ENCODE results near the gene GSE1. TPM values are rescaled to one million over a fixed set of nuclear protein-coding genes. Genes with fewer than 3 reads are reported as not detected.

The GSE1 gene
- polyA plus RNA-seq, 1 donor (not counting 4 experiments of a cell fraction or from before 2014, with no cell fraction given) = 5.0 TPM

DNA sequence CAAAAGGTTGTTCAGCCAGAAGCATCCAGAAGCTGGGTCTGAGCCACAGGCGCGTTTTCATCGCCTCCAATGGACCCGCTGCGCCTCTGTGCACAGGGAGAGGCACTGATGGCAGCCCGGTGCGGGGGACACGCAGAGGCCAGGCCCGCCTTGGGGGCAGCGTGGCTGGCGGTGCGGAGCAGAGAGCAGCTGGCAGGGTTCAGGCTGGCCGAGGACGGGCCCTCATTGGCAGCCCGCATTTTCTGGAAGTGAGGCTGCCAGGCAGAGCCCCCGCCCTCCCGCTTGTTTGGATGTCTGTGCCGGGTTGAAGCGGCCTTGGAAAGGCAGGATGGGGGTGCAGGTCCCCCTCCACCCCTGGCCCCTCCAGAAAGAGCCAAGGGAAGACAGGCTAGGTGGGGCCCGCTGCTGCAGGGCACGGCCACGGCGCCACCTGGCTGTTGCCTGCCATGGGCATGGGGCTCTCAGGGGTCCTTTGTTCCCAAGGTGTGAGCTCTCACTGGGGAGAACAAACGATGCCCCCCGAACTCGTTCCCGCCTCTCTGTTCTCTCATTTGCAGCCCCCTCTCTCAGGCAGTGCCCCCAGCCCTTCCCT, 18.8 kb downstream of the GSE1 start:
- Histone ChIP-seq H3K27ac (ENCODE audit: control insufficient read depth, insufficient read depth, low read length) (no peak overlapping the region), H4K20me1 (ENCODE audit: control insufficient read depth, extremely low read depth, insufficient read depth, low read length) (peaks cover 3% of the 10 kb centered on the region), H3K9me3 (ENCODE audit: control insufficient read depth, low read depth, low read length) (no peaks in the 10 kb centered on the region), H3K27me3 (ENCODE audit: control insufficient read depth, extremely low read depth, insufficient read depth, low read length) (no peaks in the 10 kb centered on the region), H2AFZ (ENCODE audit: control insufficient read depth, low read length) (no peak overlapping the region), H3K9me1 (ENCODE audit: control insufficient read depth, extremely low read depth, insufficient read depth, low read length) (no peaks in the 10 kb centered on the region), H3K4me3 (ENCODE audit: control insufficient read depth in 2 of 3, extremely low read depth in 1 of 3, insufficient read depth in 2 of 3, low read depth in 1 of 3, low read length in 3 of 3) (no peak overlapping the region), H3K36me3 (ENCODE audit: control insufficient read depth in 2 of 2, extremely low read depth in 1 of 2, insufficient read depth in 2 of 2, low read length in 2 of 2) (peaks cover 0 to 4% of the 10 kb centered on the region in 2 experiments), H3K9ac (ENCODE audit: control insufficient read depth, extremely low read depth, insufficient read depth, low read length) (no peak overlapping the region), H3K4me2 (ENCODE audit: control insufficient read depth, extremely low read depth, insufficient read depth, low read depth, low read length) (no peak overlapping the region), H3K4me1 (ENCODE audit: control insufficient read depth, extremely low read depth, insufficient read depth, low read length) (peaks cover 14% of the 10 kb centered on the region), H3K79me2 (ENCODE audit: control insufficient read depth, insufficient read depth, low read length) (no peaks in the 10 kb centered on the region)
- FAIRE-seq (no peak), DNase-seq (ENCODE audit: low read depth, low spot score) (no peak)
- no peak for TF ChIP-seq EZH2 (IDR thresholded peaks at IDR 0.05; ENCODE audit: low read length)
- TF ChIP-seq CTCF (optimal IDR thresholded peaks at IDR 0.05 in 1 of 3, IDR thresholded peaks at IDR 0.05 in 1 of 3, conservative IDR thresholded peaks at IDR 0.05 in 1 of 3; ENCODE audit: extremely low read depth in 1 of 3, insufficient read depth in 2 of 3, low read length in 3 of 3) = peak in 1 of 3 experiments; percentile 27
- dilution Hi-C loops (cut with MboI; ENCODE audit: extremely low pct_ligation_motif_present, low sequenced_read_pairs) = no loop called here

DNA sequence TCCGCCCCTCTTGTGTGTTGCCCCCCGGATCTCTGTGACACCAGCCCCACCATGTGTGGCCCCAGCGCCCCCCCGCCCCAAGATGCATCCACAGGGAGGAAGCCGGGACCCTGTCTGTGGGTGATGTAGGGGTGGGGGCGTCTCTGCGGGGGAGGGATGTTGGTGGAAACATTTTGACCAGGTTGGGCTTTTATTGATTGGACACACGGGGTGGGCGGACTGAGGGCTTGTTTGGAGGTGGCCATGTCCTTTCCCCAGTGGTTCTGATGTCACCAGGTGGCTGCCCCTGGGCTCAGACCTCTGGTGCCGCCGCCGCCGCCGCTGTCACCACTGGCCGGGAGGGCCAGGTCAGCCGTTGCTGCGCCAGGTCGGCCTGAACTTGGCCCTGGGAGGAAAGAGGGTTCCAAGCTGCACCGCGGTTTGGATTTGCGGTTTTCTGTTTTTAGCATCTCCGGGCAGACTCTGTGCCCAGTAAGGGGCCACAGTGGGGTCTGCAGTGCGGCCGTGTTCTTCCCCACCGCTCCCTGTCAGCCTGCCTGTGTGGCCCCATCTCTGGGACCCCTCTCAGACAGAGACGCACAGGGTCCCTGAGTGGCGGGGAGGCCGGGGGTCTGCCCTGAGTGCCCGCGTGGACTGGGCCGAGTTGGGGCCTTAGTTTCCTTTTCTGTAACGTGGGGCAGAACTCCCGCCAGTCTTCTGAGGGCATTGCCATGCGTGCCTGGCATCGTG, 19.8 kb downstream of the GSE1 start:
- H3K36me3 ChIP-seq (ENCODE audit: control insufficient read depth in 2 of 2, extremely low read depth in 1 of 2, insufficient read depth in 2 of 2, low read length in 2 of 2) = peaks cover 0 to 4% of the 10 kb centered on the region in 2 experiments
- dilution Hi-C loops (cut with MboI; ENCODE audit: extremely low pct_ligation_motif_present, low sequenced_read_pairs) = no loop called here
- no peak overlapping the region for H3K4me3 ChIP-seq (ENCODE audit: control insufficient read depth in 2 of 3, extremely low read depth in 1 of 3, insufficient read depth in 2 of 3, low read depth in 1 of 3, low read length in 3 of 3)
- no peaks in the 10 kb centered on the region for H3K79me2 ChIP-seq (ENCODE audit: control insufficient read depth, insufficient read depth, low read length)
- H4K20me1 ChIP-seq (ENCODE audit: control insufficient read depth, extremely low read depth, insufficient read depth, low read length) = no peaks in the 10 kb centered on the region
- H3K4me2 ChIP-seq (ENCODE audit: control insufficient read depth, extremely low read depth, insufficient read depth, low read depth, low read length) = no peak overlapping the region
- no peak overlapping the region for H3K27ac ChIP-seq (ENCODE audit: control insufficient read depth, insufficient read depth, low read length)
- no peak for FAIRE-seq
- H3K4me1 ChIP-seq (ENCODE audit: control insufficient read depth, extremely low read depth, insufficient read depth, low read length) = peaks cover 14% of the 10 kb centered on the region
- no peak overlapping the region for H2AFZ ChIP-seq (ENCODE audit: control insufficient read depth, low read length)
- TF ChIP-seq EZH2 (IDR thresholded peaks at IDR 0.05; ENCODE audit: low read length) (no peak), CTCF (optimal IDR thresholded peaks at IDR 0.05 in 1 of 3, IDR thresholded peaks at IDR 0.05 in 1 of 3, conservative IDR thresholded peaks at IDR 0.05 in 1 of 3; ENCODE audit: extremely low read depth in 1 of 3, insufficient read depth in 2 of 3, low read length in 3 of 3) (no peak)
- no peaks in the 10 kb centered on the region for H3K27me3 ChIP-seq (ENCODE audit: control insufficient read depth, extremely low read depth, insufficient read depth, low read length)
- H3K9me3 ChIP-seq (ENCODE audit: control insufficient read depth, low read depth, low read length) = no peaks in the 10 kb centered on the region
- H3K9me1 ChIP-seq (ENCODE audit: control insufficient read depth, extremely low read depth, insufficient read depth, low read length) = no peaks in the 10 kb centered on the region
- no peak for DNase-seq (ENCODE audit: low read depth, low spot score)
- H3K9ac ChIP-seq (ENCODE audit: control insufficient read depth, extremely low read depth, insufficient read depth, low read length) = no peak overlapping the region

Measured in keratinocyte (primary cell).